K562 (cell line): ENCODE results near the gene SP4. TPM values are rescaled to one million over a fixed set of nuclear protein-coding genes. Genes with fewer than 3 reads are reported as not detected.
A peak's percentile ranks its signal among the peaks of the same experiment; 100 is the strongest.

Experiments
- BRD9 ChIP-seq: fragments of 450-650 bp; IDR thresholded peaks from 2 replicates; pipeline ENCODE4 v1.6.1; 2018; ENCODE audit warnings: low read depth; ENCODE audit not compliant: partially characterized antibody
- CHD7 ChIP-seq: fragments of 200-600 bp; sonication (generic); IDR thresholded peaks from one replicate; pipeline ENCODE4 v1.6.1; 2012; ENCODE audit warnings: mild to moderate bottlenecking, low read depth, low read length, inconsistent platforms
- CXXC5 ChIP-seq: fragments of 250-450 bp; sonication (Bioruptor Pico); IDR thresholded peaks from 2 replicates; pipeline ENCODE4 v1.8.0; 2022; ENCODE audit warnings: inconsistent platforms, mild to moderate bottlenecking, moderate library complexity
- GATAD2B ChIP-seq: fragments of 450-650 bp; IDR thresholded peaks from 2 replicates; pipeline ENCODE4 v1.6.1; 2017; ENCODE audit warnings: mild to moderate bottlenecking, borderline replicate concordance
- IRF2 ChIP-seq: sonication (generic); formaldehyde crosslinking; IDR thresholded peaks from 2 replicates; pipeline ENCODE4 v1.8.1; 2022; ENCODE audit warnings: mild to moderate bottlenecking, missing genetic modification reagents
- POLR2B ChIP-seq: fragments of 450-650 bp; IDR thresholded peaks from 2 replicates; pipeline ENCODE4 v1.6.1; 2018; ENCODE audit warnings: low read depth; ENCODE audit not compliant: partially characterized antibody
- TAF1 ChIP-seq: IDR thresholded peaks from 2 replicates; pipeline ENCODE4 v1.6.1; 2011; ENCODE audit warnings: mild to moderate bottlenecking, low read length, moderate library complexity; ENCODE audit not compliant: insufficient read depth, control insufficient read depth, severe bottlenecking; ENCODE audit errors: extremely low read depth
- TAL1 ChIP-seq: fragments of 450-650 bp; IDR thresholded peaks from 2 replicates; pipeline ENCODE4 v1.6.1; 2016; ENCODE audit warnings: mild to moderate bottlenecking
- TEAD4 ChIP-seq, 2 experiments: sonication (generic) in 1 of 2; formaldehyde crosslinking in 1 of 2; IDR thresholded peaks; 2 replicates each; pipeline versions ENCODE4 v1.6.1 to v1.8.0; 2012 to 2022; ENCODE audit warnings: borderline replicate concordance in 1 of 2, inconsistent platforms in 1 of 2, low read length in 1 of 2, mild to moderate bottlenecking in 1 of 2, missing genetic modification reagents in 1 of 2
- ZNF124 ChIP-seq: sonication (generic); formaldehyde crosslinking; IDR thresholded peaks from 2 replicates; pipeline ENCODE4 v1.8.1; 2022; ENCODE audit warnings: missing genetic modification reagents
- polyA plus RNA-seq, 8 experiments: library from polyadenylated mRNA; depleted of rRNA in 4 of 8; stranded (reverse) in 5 of 8; unstranded in 3 of 8; fragments of >200 nt; fragmentation: Nextera tagmentation in 2 of 8; fragmentation: Illumina TruSeq in 1 of 8; extraction: Ambion mirVana in 2 of 8; extraction: Trizol in 1 of 8; gene quantifications; 2 replicates each; pipeline versions ENCODE4 v1.2.1 to v1.2.3, GENCODE V29; 2011 to 2014; ENCODE audit warnings: inconsistent platforms in 1 of 8, missing spikeins in 1 of 8
- total RNA-seq, 7 experiments: library from RNA; depleted of rRNA in 6 of 7; stranded (reverse); fragments of >200 nt in 6 of 7; fragmentation: Illumina TruSeq in 2 of 7; extraction: Trizol in 2 of 7; gene quantifications; 2 replicates each; pipeline versions ENCODE4 v1.2.1 to v1.2.3, GENCODE V29; 2011 to 2021; ENCODE audit warnings: low replicate concordance in 1 of 7
- TF ChIP-seq, protein P1 (sequence below), 3 experiments: fragments of 200-800 bp in 1 of 3; sonication (Bioruptor generic) in 1 of 3; sonication (generic) in 1 of 3; formaldehyde crosslinking in 1 of 3; IDR thresholded peaks; 2 replicates each; pipeline versions ENCODE4 v1.6.1 to v1.8.0; 2016 to 2022; ENCODE audit warnings: mild to moderate bottlenecking in 2 of 3, missing compliant biosample characterization in 2 of 3, missing genetic modification characterization in 2 of 3, missing genetic modification reagents in 1 of 3
- TF ChIP-seq, protein P2 (sequence below): fragments of 450-650 bp; IDR thresholded peaks from 2 replicates; pipeline ENCODE4 v1.6.1; 2016; ENCODE audit warnings: missing biosample characterization, missing genetic modification characterization

The SP4 gene
- total and polyA plus RNA-seq, 9 of the 15 experiments (the other 6 are each of a cell fraction or from before 2014, with no cell fraction given), result 2.4 to 9.4 (median 4.5) TPM

- no peak for TF ChIP-seq CHD7
- no peak for TF ChIP-seq TEAD4 (IDR thresholded peaks at IDR 0.05; ENCODE audit: low read length)
- no peak for TF ChIP-seq TEAD4 (CRISPR knock-in tag; IDR thresholded peaks at IDR 0.05; ENCODE audit: borderline replicate concordance)
- TF ChIP-seq TAF1, result peak; percentile 59
- TF ChIP-seq IRF2 (CRISPR knock-in tag), result no peak
- no peak for TF ChIP-seq POLR2B
- TF ChIP-seq, protein P1, sequence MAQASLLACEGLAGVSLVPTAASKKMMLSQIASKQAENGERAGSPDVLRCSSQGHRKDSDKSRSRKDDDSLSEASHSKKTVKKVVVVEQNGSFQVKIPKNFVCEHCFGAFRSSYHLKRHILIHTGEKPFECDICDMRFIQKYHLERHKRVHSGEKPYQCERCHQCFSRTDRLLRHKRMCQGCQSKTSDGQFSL (CRISPR knock-in tag; IDR thresholded peaks at IDR 0.05), result peak; percentile 78; the same call in 1 of the 2 replicates
- TF ChIP-seq, protein P1 (tag; IDR thresholded peaks at IDR 0.05), result peak in 1 of 2 experiments; percentile 71; a peak in 2 of 4 replicates
- no peak for TF ChIP-seq TAL1
- TF ChIP-seq ZNF124 (CRISPR knock-in tag), result no peak
- peak; percentile 80 for TF ChIP-seq CXXC5 (CRISPR knock-in tag)
- no peak for TF ChIP-seq BRD9
- TF ChIP-seq, protein P2, sequence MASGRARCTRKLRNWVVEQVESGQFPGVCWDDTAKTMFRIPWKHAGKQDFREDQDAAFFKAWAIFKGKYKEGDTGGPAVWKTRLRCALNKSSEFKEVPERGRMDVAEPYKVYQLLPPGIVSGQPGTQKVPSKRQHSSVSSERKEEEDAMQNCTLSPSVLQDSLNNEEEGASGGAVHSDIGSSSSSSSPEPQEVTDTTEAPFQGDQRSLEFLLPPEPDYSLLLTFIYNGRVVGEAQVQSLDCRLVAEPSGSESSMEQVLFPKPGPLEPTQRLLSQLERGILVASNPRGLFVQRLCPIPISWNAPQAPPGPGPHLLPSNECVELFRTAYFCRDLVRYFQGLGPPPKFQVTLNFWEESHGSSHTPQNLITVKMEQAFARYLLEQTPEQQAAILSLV (tag), result no peak
- TF ChIP-seq GATAD2B, result no peak
Observed at GRCh38 chr7:21427871-21428658, at the start of gene SP4 (continued).
